ENCODE measurements around the gene CALD1. TPM values are rescaled to one million over a fixed set of nuclear protein-coding genes. Genes with fewer than 3 reads are reported as not detected.

CALD1 gene
- total RNA-seq, 1 experiment from 2014 or later: 0.10 TPM

GRCh38 chr7:134922720-134923704 is 143.6 kb downstream of the CALD1 start:
- DNase-seq (ENCODE audit: low spot score): no peak

GRCh38 chr7:134925766-134926165 is 146.3 kb downstream of the CALD1 start:
- DNase-seq (ENCODE audit: low spot score): no peak

GRCh38 chr7:134926396-134926795 is 147.0 kb downstream of the CALD1 start:
- no peak for DNase-seq (ENCODE audit: low spot score)

GRCh38 chr7:134927076-134927475 is 147.6 kb downstream of the CALD1 start:
- DNase-seq (ENCODE audit: low spot score): no peak

GRCh38 chr7:134927723-134928122 is 148.3 kb downstream of the CALD1 start:
- DNase-seq (ENCODE audit: low spot score): no peak

- no peak for DNase-seq (ENCODE audit: low spot score)
Observed at GRCh38 chr7:134928554-134928953, 149.1 kb downstream of the CALD1 start.

GRCh38 chr7:134931487-134931886 is 152.1 kb downstream of the CALD1 start:
- DNase-seq (ENCODE audit: low spot score): no peak

- no peak for DNase-seq (ENCODE audit: low spot score)
Observed at GRCh38 chr7:134932707-134933370, 153.4 kb downstream of the CALD1 start.

- no peak for DNase-seq (ENCODE audit: low spot score)
Observed at GRCh38 chr7:134933460-134934068, 154.1 kb downstream of the CALD1 start.

- DNase-seq (ENCODE audit: low spot score): no peak
Observed at GRCh38 chr7:134935701-134936100, 156.3 kb downstream of the CALD1 start.

GRCh38 chr7:134936893-134937510 is 157.6 kb downstream of the CALD1 start:
- no peak for DNase-seq (ENCODE audit: low spot score)

- no peak for DNase-seq (ENCODE audit: low spot score)
Observed at GRCh38 chr7:134938141-134938540, 158.7 kb downstream of the CALD1 start.

- no peak for DNase-seq (ENCODE audit: low spot score)
Observed at GRCh38 chr7:134939136-134939535, 159.7 kb downstream of the CALD1 start.

GRCh38 chr7:134940729-134941128 is 161.3 kb downstream of the CALD1 start:
- DNase-seq (ENCODE audit: low spot score): no peak

- DNase-seq (ENCODE audit: low spot score): no peak
Observed at GRCh38 chr7:134941185-134941900, 161.9 kb downstream of the CALD1 start.

- DNase-seq (ENCODE audit: low spot score): no peak
Observed at GRCh38 chr7:134941952-134942351, 162.5 kb downstream of the CALD1 start.

- no peak for DNase-seq (ENCODE audit: low spot score)
Observed at GRCh38 chr7:134942690-134943466, 163.4 kb downstream of the CALD1 start.

- peak; percentile 64 for DNase-seq (ENCODE audit: low spot score)
Observed at GRCh38 chr7:134943785-134944400, 164.5 kb downstream of the CALD1 start.

GRCh38 chr7:134945691-134946090 is 166.3 kb downstream of the CALD1 start:
- DNase-seq (ENCODE audit: low spot score): no peak

- no peak for DNase-seq (ENCODE audit: low spot score)
Observed at GRCh38 chr7:134946260-134946659, 166.8 kb downstream of the CALD1 start.

Measured in HT-29 (cell line).